ENCODE results near the gene ADCY2. TPM values are rescaled to one million over a fixed set of nuclear protein-coding genes. Genes with fewer than 3 reads are reported as not detected.
A peak's percentile ranks its signal among the peaks of the same experiment; 100 is the strongest.

ADCY2 gene
- total RNA-seq, 4 donors from 2014 or later = 4.8 to 9.1 (median 5.7) TPM

GRCh38 chr5:7759951-7760580 is 364.1 kb downstream of the ADCY2 start:
- H3K4me3 ChIP-seq = no peak overlapping the region
- no peaks in the 10 kb centered on the region for H3K4me1 ChIP-seq
- DNase-seq (ENCODE audit: extremely low spot score) = peak; percentile 86
- WGBS = 79% methylated on average over 8 of the region's 8 CpGs
- no peaks in the 10 kb centered on the region for H3K9me3 ChIP-seq
- TF ChIP-seq CTCF (IDR thresholded peaks at IDR 0.05) = no peak
- TF ChIP-seq POLR2AphosphoS5 (IDR thresholded peaks at IDR 0.05) = no peak
- TF ChIP-seq POLR2A (IDR thresholded peaks at IDR 0.05; ENCODE audit: low read depth) = no peak
- no peak for TF ChIP-seq EP300 (IDR thresholded peaks at IDR 0.05)
- intact Hi-C loops (cut with DNase I) = loop anchor here (5.0 kb wide), 1 partner anchor 503 kb away; no protein-coding TSS in a partner anchor
- no peak overlapping the region for H3K27ac ChIP-seq (replicated peaks in 1 of 4)
- peaks cover 0 to 4% (median 0%) of the 10 kb centered on the region in 4 donors for H3K36me3 ChIP-seq
- H3K27me3 ChIP-seq = no peaks in the 10 kb centered on the region

DNA sequence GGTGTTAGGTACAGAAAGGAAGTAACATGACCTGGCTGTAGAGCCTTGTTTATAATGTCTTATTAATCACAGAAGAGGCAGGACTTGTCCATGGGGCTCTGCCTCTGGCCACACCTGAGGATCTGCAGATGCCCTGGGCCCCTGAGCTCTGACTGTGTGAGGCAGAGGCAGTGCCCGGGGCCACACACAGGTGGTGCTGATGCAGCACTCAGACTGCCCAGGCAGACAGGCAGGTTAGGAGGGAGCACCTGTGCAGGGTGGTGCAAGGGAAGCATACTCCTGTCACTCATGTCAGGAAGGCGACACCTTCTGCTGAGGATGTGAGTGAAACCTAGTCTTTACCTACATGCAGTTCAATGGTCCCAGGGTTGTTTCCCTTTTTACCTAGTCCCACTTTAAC is 366.3 kb downstream of the ADCY2 start:
- TF ChIP-seq POLR2AphosphoS5 (IDR thresholded peaks at IDR 0.05) = no peak
- no peak for TF ChIP-seq EP300 (IDR thresholded peaks at IDR 0.05)
- TF ChIP-seq POLR2A (IDR thresholded peaks at IDR 0.05; ENCODE audit: low read depth) = no peak
- no peak for TF ChIP-seq CTCF (IDR thresholded peaks at IDR 0.05)
- Histone ChIP-seq H3K27ac (replicated peaks in 1 of 4) (no peak overlapping the region), H3K36me3 (peaks cover 0 to 4% (median 0%) of the 10 kb centered on the region in 4 donors), H3K4me3 (no peak overlapping the region), H3K9me3 (no peaks in the 10 kb centered on the region), H3K27me3 (no peaks in the 10 kb centered on the region), H3K4me1 (no peaks in the 10 kb centered on the region)
- peak; percentile 70 for DNase-seq (ENCODE audit: extremely low spot score)
- intact Hi-C loops (cut with DNase I) = no loop called here
- 80% methylated on average over 2 of the region's 2 CpGs for WGBS

DNA sequence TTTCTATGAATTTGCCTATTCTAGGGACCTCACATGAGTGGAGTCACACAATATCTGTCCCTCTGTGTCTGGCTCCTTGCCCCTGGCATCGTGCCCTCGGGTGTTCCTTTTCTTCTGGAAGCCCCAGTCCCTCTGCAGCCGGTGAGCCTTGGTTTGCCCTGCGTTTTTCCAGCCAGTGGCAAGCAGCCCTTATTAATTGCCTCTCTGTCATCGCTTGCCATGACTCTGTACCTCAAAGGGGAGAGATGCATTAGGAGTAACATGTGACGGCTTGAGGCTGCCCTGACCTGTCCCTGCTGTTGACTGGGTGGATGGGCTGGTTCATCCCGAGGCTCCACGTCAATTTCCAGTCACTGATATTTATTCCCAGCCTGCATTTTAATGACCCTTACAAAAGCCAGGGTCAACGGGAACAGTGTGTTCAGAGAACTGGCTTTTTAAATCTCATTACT is 367.7 kb downstream of the ADCY2 start:
- no peaks in the 10 kb centered on the region for H3K36me3 ChIP-seq
- H3K4me1 ChIP-seq = no peaks in the 10 kb centered on the region
- H3K9me3 ChIP-seq = no peaks in the 10 kb centered on the region
- intact Hi-C loops (cut with DNase I) = no loop called here
- no peak overlapping the region for H3K4me3 ChIP-seq
- WGBS = 50% methylated on average over 9 of the region's 9 CpGs
- DNase-seq (ENCODE audit: extremely low spot score) = peak; percentile 91
- no peak for TF ChIP-seq EP300 (IDR thresholded peaks at IDR 0.05)
- TF ChIP-seq CTCF (IDR thresholded peaks at IDR 0.05) = no peak
- no peak for TF ChIP-seq POLR2AphosphoS5 (IDR thresholded peaks at IDR 0.05)
- TF ChIP-seq POLR2A (IDR thresholded peaks at IDR 0.05; ENCODE audit: low read depth) = no peak
- H3K27me3 ChIP-seq = no peaks in the 10 kb centered on the region
- peak overlapping the region in 1 of 4 donors; percentile 33 for H3K27ac ChIP-seq (replicated peaks in 1 of 4)

GRCh38 chr5:7764452-7764851 is 368.5 kb downstream of the ADCY2 start:
- no peaks in the 10 kb centered on the region for H3K9me3 ChIP-seq
- WGBS = 85% methylated on average over 1 of the region's 1 CpG
- no peak overlapping the region for H3K27ac ChIP-seq (replicated peaks in 1 of 4)
- H3K4me1 ChIP-seq = no peaks in the 10 kb centered on the region
- intact Hi-C loops (cut with DNase I) = no loop called here
- no peak overlapping the region for H3K4me3 ChIP-seq
- TF ChIP-seq EP300 (IDR thresholded peaks at IDR 0.05) (no peak), POLR2A (IDR thresholded peaks at IDR 0.05; ENCODE audit: low read depth) (no peak), POLR2AphosphoS5 (IDR thresholded peaks at IDR 0.05) (no peak), CTCF (IDR thresholded peaks at IDR 0.05) (no peak)
- no peaks in the 10 kb centered on the region for H3K27me3 ChIP-seq
- DNase-seq (ENCODE audit: extremely low spot score) = no peak
- H3K36me3 ChIP-seq = no peaks in the 10 kb centered on the region

DNA sequence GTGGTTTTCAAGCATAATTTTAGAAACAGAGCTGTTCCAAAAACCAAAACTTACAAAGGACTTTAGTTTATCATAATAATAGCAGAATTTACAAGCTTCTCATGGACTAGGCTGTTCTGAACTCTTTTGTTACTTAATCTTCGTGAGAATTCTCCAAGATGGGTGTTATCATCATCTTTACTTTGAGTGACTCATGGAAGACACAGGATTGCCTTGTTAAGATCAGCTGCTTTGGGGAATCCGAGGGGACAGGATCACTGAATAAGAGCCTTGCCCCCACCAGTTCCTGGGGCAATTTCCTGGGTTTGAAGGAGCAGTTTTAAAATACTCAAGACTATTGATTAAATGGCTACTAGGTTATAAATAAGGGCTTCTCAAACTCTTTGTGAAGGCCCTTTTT is 374.5 kb downstream of the ADCY2 start:
- Histone ChIP-seq H3K27ac (replicated peaks in 1 of 4) (no peak overlapping the region), H3K36me3 (peaks cover 0 to 7% (median 0%) of the 10 kb centered on the region in 4 donors), H3K9me3 (no peaks in the 10 kb centered on the region), H3K27me3 (no peaks in the 10 kb centered on the region), H3K4me3 (no peak overlapping the region), H3K4me1 (no peaks in the 10 kb centered on the region)
- peak; percentile 42 for DNase-seq (ENCODE audit: extremely low spot score)
- WGBS = 81% methylated on average over 2 of the region's 2 CpGs
- TF ChIP-seq CTCF (IDR thresholded peaks at IDR 0.05) (no peak), POLR2AphosphoS5 (IDR thresholded peaks at IDR 0.05) (no peak), EP300 (IDR thresholded peaks at IDR 0.05) (no peak), POLR2A (IDR thresholded peaks at IDR 0.05; ENCODE audit: low read depth) (no peak)
- intact Hi-C loops (cut with DNase I) = no loop called here
